Measurements from ENCODE around the gene GNG13.

GNG13 gene

GRCh38 chr16:807347-808084, 7.0 kb upstream of the GNG13 start (continued):
- peak; percentile 20; the same call in 1 of the 2 replicates for TF ChIP-seq KLF1 (tag by site-specific recombination; IDR thresholded peaks at IDR 0.05)
- peak; percentile 49 for TF ChIP-seq GLIS1 (tag by site-specific recombination; IDR thresholded peaks at IDR 0.05)
- no peak for TF ChIP-seq ZNF501 (tag by site-specific recombination; IDR thresholded peaks at IDR 0.05)
- no peak for TF ChIP-seq ZNF654 (tag by site-specific recombination; IDR thresholded peaks at IDR 0.05; ENCODE audit: low read depth)
- no peak for TF ChIP-seq ZNF624 (tag by site-specific recombination; IDR thresholded peaks at IDR 0.05)
- peak; percentile 49 for TF ChIP-seq ZNF449 (tag by site-specific recombination; IDR thresholded peaks at IDR 0.05)
- TF ChIP-seq INSM2 (tag by site-specific recombination; IDR thresholded peaks at IDR 0.05) = no peak; the same call in 1 of the 2 replicates
- no peak; the same call in 1 of the 2 replicates for TF ChIP-seq ZBTB7A (tag by site-specific recombination; IDR thresholded peaks at IDR 0.05; ENCODE audit: low read depth)
- TF ChIP-seq ZNF184 (tag by site-specific recombination; IDR thresholded peaks at IDR 0.05) = no peak
- TF ChIP-seq GLI2 (tag by site-specific recombination; IDR thresholded peaks at IDR 0.05; ENCODE audit: borderline replicate concordance, low read depth) = no peak
- TF ChIP-seq KLF16 (tag by site-specific recombination; IDR thresholded peaks at IDR 0.05) = peak; percentile 61
- TF ChIP-seq, protein P1, sequence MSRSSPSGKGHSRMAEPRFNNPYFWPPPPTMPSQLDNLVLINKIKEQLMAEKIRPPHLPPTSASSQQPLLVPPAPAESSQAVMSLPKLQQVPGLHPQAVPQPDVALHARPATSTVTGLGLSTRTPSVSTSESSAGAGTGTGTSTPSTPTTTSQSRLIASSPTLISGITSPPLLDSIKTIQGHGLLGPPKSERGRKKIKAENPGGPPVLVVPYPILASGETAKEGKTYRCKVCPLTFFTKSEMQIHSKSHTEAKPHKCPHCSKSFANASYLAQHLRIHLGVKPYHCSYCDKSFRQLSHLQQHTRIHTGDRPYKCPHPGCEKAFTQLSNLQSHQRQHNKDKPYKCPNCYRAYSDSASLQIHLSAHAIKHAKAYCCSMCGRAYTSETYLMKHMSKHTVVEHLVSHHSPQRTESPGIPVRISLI (tag by site-specific recombination; IDR thresholded peaks at IDR 0.05) = no peak
- TF ChIP-seq ZNF223 (tag by site-specific recombination; IDR thresholded peaks at IDR 0.05) = no peak
- peak; percentile 98 for TF ChIP-seq ZNF580 (tag by site-specific recombination; IDR thresholded peaks at IDR 0.05)
- TF ChIP-seq ZNF585B (tag by site-specific recombination; IDR thresholded peaks at IDR 0.05) = no peak
- peak; percentile 88 for TF ChIP-seq ZBTB20 (tag by site-specific recombination; IDR thresholded peaks at IDR 0.05)
- TF ChIP-seq ZSCAN16 (tag by site-specific recombination; IDR thresholded peaks at IDR 0.05) = no peak
- no peak for TF ChIP-seq ZNF239 (tag by site-specific recombination; IDR thresholded peaks at IDR 0.05)
- no peak for TF ChIP-seq ZNF350 (tag by site-specific recombination; IDR thresholded peaks at IDR 0.05)
- TF ChIP-seq, protein P2, sequence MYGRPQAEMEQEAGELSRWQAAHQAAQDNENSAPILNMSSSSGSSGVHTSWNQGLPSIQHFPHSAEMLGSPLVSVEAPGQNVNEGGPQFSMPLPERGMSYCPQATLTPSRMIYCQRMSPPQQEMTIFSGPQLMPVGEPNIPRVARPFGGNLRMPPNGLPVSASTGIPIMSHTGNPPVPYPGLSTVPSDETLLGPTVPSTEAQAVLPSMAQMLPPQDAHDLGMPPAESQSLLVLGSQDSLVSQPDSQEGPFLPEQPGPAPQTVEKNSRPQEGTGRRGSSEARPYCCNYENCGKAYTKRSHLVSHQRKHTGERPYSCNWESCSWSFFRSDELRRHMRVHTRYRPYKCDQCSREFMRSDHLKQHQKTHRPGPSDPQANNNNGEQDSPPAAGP (tag by site-specific recombination; IDR thresholded peaks at IDR 0.05) = peak; percentile 65; the same call in 1 of the 2 replicates
- TF ChIP-seq ZNF596 (tag by site-specific recombination; IDR thresholded peaks at IDR 0.05) = no peak
- TF ChIP-seq ZNF521 (tag by site-specific recombination; IDR thresholded peaks at IDR 0.05) = no peak
- no peak for TF ChIP-seq ZNF23 (tag by site-specific recombination; IDR thresholded peaks at IDR 0.05; ENCODE audit: borderline replicate concordance)
- TF ChIP-seq, protein P3, sequence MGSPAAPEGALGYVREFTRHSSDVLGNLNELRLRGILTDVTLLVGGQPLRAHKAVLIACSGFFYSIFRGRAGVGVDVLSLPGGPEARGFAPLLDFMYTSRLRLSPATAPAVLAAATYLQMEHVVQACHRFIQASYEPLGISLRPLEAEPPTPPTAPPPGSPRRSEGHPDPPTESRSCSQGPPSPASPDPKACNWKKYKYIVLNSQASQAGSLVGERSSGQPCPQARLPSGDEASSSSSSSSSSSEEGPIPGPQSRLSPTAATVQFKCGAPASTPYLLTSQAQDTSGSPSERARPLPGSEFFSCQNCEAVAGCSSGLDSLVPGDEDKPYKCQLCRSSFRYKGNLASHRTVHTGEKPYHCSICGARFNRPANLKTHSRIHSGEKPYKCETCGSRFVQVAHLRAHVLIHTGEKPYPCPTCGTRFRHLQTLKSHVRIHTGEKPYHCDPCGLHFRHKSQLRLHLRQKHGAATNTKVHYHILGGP (tag by site-specific recombination; IDR thresholded peaks at IDR 0.05) = no peak
- TF ChIP-seq ZNF138 (tag by site-specific recombination; IDR thresholded peaks at IDR 0.05; ENCODE audit: borderline replicate concordance) = no peak
- no peak for TF ChIP-seq KLF9 (tag by site-specific recombination; IDR thresholded peaks at IDR 0.05; ENCODE audit: low read depth)
- no peak for TF ChIP-seq SETDB1 (IDR thresholded peaks at IDR 0.05; ENCODE audit: insufficient read length, low read length)
- TF ChIP-seq, protein P4, sequence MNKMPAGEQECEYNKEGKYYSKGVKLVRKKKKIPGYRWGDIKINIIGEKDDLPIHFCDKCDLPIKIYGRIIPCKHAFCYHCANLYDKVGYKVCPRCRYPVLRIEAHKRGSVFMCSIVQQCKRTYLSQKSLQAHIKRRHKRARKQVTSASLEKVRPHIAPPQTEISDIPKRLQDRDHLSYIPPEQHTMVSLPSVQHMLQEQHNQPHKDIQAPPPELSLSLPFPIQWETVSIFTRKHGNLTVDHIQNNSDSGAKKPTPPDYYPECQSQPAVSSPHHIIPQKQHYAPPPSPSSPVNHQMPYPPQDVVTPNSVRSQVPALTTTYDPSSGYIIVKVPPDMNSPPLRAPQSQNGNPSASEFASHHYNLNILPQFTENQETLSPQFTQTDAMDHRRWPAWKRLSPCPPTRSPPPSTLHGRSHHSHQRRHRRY (tag by site-specific recombination; IDR thresholded peaks at IDR 0.05) = no peak
- TF ChIP-seq ZNF658 (tag by site-specific recombination; IDR thresholded peaks at IDR 0.05) = no peak
- TF ChIP-seq, protein P5, sequence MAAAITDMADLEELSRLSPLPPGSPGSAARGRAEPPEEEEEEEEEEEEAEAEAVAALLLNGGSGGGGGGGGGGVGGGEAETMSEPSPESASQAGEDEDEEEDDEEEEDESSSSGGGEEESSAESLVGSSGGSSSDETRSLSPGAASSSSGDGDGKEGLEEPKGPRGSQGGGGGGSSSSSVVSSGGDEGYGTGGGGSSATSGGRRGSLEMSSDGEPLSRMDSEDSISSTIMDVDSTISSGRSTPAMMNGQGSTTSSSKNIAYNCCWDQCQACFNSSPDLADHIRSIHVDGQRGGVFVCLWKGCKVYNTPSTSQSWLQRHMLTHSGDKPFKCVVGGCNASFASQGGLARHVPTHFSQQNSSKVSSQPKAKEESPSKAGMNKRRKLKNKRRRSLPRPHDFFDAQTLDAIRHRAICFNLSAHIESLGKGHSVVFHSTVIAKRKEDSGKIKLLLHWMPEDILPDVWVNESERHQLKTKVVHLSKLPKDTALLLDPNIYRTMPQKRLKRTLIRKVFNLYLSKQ (tag by site-specific recombination; IDR thresholded peaks at IDR 0.05; ENCODE audit: borderline replicate concordance) = no peak
- TF ChIP-seq TCF7L2 (IDR thresholded peaks at IDR 0.05; ENCODE audit: borderline replicate concordance, low read depth, low read length) = no peak

All from HEK293 (cell line).